T47D (cell line): ENCODE data around the gene ARFIP1.
A peak's percentile ranks its signal among the peaks of the same experiment; 100 is the strongest.

Source experiments
- DNase-seq, 2 experiments: peaks; one replicate each; pipeline versions ENCODE4 v3.0.0 to v3.0.0-alpha.2; 2011 to 2012; ENCODE audit warnings: low read depth in 1 of 2, low spot score in 1 of 2
- JUND ChIP-seq: IDR thresholded peaks from 2 replicates; pipeline ENCODE4 v1.6.1; 2012; ENCODE audit warnings: low read depth
- in situ Hi-C: cut with HindIII; loops from 2 replicates; pipeline ENCODE4 v1.10.0; 2016; ENCODE audit warnings: low sequenced_read_pairs, low pct_unique_long_range_greater_than_20kb

ARFIP1 gene

DNA sequence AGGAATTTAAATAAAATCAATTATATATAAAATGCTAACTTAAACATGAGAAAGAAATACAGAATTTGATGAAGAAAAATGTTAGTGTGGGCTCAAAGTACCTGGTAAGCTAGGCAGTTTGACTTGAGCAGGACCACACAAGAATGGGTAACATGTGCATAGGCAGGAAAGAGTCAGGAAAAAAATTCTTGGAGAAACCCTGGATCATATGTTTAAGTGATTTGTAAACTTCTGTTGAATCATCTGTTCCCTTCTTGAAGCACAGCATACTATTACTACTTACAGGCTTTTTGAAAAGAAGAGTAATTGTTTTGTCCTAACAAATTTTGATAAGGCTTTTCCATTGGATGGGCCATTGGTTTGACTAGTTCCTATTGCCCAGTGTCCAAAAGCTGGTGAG lies 118.9 kb downstream of the ARFIP1 start:
- in situ Hi-C loops = no loop called here
- DNase-seq = no peak
- TF ChIP-seq JUND = no peak

DNA sequence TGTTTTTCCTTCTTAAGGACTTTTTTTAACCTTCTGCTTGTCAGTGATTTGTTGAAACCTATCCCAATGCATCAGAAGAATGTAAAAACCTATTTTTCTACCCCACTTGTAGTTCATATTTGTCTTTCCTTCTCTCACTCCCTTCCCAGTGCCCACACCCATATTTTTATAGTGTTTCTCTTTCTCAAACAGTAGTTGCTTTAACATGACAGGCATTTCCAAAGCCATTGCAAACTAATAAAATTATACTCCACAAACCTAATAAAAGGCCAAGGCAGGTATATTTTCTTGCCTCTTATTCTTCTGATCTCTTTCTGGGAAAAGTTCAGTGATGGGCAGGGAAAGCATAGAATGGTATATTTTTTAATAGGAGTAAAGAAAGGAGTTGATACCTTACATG lies 120.6 kb downstream of the ARFIP1 start:
- in situ Hi-C loops = no loop called here
- no peak for TF ChIP-seq JUND
- no peak for DNase-seq

DNA sequence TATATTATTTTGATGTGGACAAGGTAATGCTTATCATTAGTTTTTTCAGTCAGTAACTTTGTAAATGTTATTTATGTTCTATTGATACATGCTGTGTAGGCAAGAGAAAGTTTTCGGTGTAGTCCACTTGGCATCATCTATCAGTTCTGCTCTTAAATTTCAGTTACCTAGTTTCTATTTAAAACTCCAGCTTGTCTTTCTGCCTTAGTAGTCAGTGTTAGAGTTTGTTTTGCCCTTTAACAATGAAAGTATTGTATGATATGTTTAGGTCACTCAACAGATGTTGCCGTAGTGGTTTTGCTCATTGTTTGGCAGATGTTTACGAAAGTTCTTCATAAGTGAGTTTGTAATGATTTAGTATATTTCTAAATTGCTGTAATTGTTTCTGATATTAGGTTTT lies 121.5 kb downstream of the ARFIP1 start:
- in situ Hi-C loops = no loop called here
- no peak for TF ChIP-seq JUND
- no peak for DNase-seq

DNA sequence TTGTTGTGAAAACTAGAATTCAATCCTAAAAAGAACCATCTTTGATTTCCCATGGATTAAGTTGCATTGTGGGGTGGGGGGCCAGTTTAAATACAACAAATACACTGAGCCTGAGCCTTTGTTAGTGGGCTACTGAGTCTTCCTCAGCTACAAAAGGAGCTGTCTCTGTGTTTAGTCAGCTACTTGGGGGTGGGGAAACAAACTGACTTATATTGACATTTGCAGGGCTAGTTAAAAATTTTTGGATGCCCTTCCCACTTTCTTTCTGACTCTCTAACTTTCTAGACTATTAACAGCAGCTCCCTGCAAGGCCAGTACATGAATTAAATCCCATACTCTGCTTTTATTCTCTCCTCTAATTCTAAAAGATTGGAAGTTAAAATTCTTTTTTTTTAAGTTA lies 123.9 kb downstream of the ARFIP1 start:
- no peak for TF ChIP-seq JUND
- DNase-seq = no peak
- in situ Hi-C loops = no loop called here

DNA sequence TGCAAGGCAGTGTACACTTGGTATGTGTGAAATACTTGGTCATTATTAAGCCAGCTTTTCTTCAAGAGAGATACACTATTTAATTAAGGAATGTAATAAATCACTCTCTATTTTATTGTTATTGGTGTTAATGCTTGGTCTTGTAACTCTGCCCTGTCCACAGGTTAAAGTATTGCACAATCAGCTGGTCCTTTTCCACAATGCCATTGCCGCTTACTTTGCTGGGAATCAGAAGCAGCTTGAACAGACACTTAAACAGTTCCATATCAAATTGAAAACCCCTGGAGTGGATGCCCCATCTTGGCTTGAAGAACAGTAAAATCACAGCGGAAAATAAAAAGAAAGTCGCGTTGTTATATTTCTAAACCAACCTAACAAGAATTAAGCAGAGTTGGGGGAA lies 130.1 kb downstream of the ARFIP1 start:
- TF ChIP-seq JUND = no peak
- in situ Hi-C loops = no loop called here
- DNase-seq = no peak

DNA sequence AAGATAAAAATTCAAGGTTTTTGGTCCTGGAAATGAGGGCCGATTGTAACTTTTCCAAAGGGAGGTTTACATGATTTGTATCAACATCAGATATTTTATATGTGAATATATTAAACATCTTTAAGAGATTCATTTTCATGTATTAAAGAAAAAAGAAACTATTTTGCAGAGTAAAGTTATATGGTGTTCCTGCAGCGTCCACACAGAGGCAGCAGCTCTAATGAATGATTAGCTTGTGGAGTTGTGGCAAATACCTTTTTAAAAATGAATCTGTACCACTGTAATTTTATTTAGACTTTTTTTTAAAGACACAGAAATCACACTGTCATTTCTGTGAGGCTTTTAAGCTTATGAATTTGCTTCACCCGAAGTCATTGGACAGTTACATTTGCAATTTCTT lies 130.8 kb downstream of the ARFIP1 start:
- in situ Hi-C loops = no loop called here
- no peak for TF ChIP-seq JUND
- no peak for DNase-seq

DNA sequence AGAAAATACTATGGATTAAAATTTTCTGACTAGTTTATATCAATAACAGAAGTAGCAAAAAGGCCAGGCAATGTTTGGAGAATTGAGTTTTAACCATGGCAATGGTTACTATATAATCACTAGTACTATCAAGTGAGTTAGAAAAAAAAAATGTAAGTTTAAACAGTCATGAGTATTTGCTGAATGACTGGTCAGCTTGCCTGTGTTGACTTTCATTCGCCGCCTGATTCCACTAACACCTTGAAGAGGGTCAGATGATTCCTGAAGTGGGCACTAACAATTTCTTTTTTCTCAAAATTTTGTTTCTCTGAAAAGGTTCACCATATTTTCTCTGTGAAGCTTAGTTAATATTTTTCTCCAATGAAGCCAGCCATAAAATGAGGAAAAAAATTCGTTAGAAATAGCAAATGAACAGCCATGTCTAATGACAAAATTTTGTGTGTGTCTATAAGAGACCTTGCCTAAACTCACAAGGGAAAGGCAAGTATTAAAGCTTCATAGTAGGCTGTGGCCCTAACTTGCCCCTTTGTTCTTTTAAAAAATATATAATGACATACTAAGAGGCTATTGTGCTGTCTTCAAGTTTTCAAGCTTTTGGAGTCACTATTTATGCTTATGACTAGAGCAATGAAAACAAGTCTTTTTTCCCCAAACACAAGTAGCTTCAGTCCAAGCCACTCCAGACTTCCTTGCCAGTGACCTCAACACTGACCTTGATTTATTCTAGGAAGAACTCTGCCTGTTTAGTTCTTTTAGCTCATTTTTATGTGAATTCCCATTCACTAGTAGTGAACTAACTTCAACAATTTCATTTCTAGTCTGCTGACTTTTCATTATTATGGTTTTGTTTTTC lies 138.0 kb downstream of the ARFIP1 start:
- no peak for TF ChIP-seq JUND
- no peak for DNase-seq
- in situ Hi-C loops = no loop called here

DNA sequence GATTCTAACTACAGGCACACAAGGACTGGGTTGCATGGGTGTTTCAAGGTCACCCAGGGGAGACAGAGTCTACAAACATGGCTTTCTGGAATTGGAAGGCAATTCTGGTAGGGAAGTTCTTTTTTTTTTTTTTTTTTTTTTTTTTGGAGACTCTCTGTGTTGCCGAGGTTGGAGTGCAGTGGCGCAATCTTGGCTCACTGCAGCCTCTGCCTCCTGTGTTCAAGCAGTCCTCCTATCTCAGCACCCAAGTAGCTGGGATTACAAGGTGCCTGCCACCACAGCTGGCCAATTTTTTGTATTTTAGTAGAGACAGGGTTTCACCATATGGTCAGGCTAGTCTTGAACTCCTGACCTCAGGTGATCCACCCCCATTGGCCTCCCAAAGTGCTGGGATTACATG lies 140.1 kb downstream of the ARFIP1 start:
- in situ Hi-C loops = no loop called here
- no peak for TF ChIP-seq JUND
- DNase-seq = no peak

DNA sequence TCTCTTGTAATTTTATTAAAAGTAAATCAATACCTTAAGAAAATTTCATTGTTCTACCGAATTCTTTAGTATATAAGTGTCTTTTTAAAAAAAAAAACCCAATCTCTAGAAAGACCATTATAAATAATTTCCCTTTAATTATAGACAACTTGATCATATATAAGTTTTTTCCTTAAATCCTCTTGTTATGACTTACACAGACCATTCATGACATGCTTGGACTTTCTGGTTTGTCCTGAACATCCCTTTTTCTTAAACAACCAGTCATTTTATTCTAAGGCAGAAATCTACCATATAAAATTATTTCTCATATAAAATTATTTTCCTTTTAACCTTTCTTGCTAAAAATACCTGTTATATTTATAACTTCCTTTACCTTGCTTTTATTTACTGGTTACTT lies 141.0 kb downstream of the ARFIP1 start:
- DNase-seq = peak in 1 of 2 experiments; percentile 27
- in situ Hi-C loops = no loop called here
- TF ChIP-seq JUND = no peak

DNA sequence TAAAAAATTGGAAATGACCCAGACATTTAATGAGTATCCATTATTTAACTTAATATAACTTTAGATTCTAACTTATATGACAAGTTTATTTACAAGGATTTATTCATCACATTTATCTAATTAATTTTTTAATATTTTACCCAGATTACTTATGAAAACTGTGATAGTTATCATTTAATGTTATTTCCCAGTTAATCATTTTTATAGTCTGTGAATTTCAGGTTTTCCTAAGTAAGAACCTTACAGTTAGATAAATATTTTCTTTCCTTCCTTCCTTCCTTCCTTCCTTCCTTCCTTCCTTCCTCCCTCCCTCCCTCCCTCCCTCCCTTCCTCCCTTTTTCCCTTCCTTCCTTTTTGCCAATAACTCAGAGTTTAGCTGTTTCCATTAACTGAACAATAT lies 141.5 kb downstream of the ARFIP1 start:
- no peak for DNase-seq
- in situ Hi-C loops = no loop called here

DNA sequence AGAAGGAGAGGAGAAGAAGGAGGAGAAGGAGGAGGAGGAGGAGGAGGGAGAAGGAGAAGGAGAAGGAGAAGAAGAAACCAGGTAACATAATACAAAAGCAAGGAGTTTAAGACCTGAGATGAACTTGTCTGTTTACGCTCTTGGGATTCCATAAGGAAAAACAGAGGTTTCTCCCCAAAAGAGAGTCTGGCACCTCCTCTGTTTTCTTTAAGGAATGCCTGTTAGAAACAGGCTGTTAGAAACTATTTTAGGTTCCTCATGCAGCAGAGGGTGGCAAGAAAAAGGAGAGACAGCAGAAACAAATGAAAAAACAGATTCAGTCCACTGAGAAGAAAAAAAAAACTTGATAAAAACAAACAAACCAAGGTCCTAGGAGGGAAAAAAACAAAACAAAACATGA lies 146.1 kb downstream of the ARFIP1 start:
- DNase-seq = no peak
- TF ChIP-seq JUND = no peak
- in situ Hi-C loops = no loop called here

More for the DNA sequence above, 141.5 kb downstream of the ARFIP1 start:
- no peak for TF ChIP-seq JUND

DNA sequence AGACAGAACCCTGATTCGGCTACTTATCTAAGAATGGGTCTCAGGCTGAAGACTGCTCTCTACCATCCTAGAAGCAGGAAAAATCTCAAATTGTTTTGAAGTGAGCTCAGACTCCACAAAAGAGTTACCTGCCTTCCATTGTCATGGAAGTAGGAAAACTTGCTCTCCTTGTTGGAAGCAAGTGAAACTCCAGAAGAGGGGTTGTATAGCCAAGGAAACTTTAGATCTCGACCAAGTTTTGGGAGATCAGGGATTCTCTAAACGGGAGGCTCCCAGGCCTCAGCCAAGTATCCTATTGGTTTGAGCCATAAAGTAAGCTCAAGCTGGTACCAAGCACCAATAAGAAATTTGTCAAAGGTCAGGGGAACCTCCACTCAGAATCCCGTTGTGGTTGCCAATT lies 147.2 kb downstream of the ARFIP1 start:
- TF ChIP-seq JUND = no peak
- in situ Hi-C loops = no loop called here
- DNase-seq = no peak

DNA sequence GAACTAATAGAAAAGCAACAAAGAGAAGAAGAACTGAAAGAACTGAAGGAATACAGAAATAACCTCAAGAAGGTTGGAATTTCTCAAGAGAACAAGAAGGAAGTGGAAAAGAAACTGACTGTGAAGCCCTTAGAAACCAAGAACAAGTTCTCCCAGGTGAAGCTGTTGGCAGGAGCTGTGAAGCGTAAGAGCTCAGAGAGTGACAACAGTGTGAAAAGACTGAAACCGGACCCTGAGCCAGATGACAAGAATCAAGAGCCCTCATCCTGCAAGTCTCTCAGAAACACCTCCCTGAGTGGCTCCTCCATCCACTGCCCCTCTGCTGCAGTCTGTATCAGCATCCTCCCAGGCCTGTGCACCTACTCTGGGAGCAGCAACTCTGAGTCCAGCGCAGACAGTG lies 148.0 kb downstream of the ARFIP1 start:
- TF ChIP-seq JUND = no peak
- DNase-seq = no peak
- in situ Hi-C loops = no loop called here

DNA sequence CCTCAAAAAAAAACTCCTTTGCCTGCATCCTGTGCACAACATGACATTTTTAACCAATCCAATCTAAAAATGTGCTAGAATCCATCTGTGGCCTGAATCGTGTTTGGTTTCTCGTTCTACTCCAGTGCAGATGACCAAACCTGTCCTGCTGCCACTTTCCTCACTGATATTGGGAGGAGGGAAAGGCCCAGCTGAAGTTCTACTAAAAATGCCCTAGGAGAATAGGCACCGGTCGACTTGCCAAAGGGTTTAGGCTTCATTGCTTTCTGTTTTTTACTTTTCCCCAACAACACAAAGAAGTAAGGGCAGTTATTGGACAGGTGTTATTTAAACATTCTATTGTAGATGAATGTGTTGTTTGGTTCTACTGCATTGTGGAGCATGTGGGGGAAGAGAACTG lies 148.5 kb downstream of the ARFIP1 start:
- in situ Hi-C loops = no loop called here
- DNase-seq = no peak
- TF ChIP-seq JUND = no peak
